ENCODE measurements around the gene COLEC12. TPM values are rescaled to one million over a fixed set of nuclear protein-coding genes. Genes with fewer than 3 reads are reported as not detected.
A peak's percentile ranks its signal among the peaks of the same experiment; 100 is the strongest.

Gene COLEC12
- total and polyA plus RNA-seq, 2 experiments from 2014 or later: 19.4 to 25.9 TPM

- Histone ChIP-seq H3K79me2 (ENCODE audit: insufficient read depth) (no peaks in the 10 kb centered on the region), H3K27me3 (replicated peaks; ENCODE audit: insufficient read depth) (no peaks in the 10 kb centered on the region), H3K4me3 (no peak overlapping the region), H2AFZ (no peak overlapping the region), H3K9ac (no peak overlapping the region), H3K9me2 (ENCODE audit: insufficient read depth) (no peaks in the 10 kb centered on the region), H3K9me3 (ENCODE audit: low read depth) (no peaks in the 10 kb centered on the region), H3F3A (ENCODE audit: insufficient read depth) (no peaks in the 10 kb centered on the region; the same call in 1 of the 2 replicates), H3K36me3 (ENCODE audit: low read depth) (no peaks in the 10 kb centered on the region), H4K20me1 (ENCODE audit: insufficient read depth) (no peaks in the 10 kb centered on the region), H3K27ac (no peak overlapping the region), H3K4me1 (ENCODE audit: insufficient read depth) (0 out of 2 replicates have a peak, but pooled peaks cover 11% of the 10 kb centered on the region), H3K4me2 (ENCODE audit: unreplicated experiment) (no peak overlapping the region)
- in situ Hi-C loops (cut with MboI): no loop called here
- 88 to 96% methylated on average over 1 of the region's 1 CpG for WGBS, 2 experiments (ENCODE audit: low coverage in 1 of 2, low lambda C conversion rate in 2 of 2, missing lambda C conversion rate in 2 of 2)
- TF ChIP-seq EZH2phosphoT487 (IDR thresholded peaks at IDR 0.05; ENCODE audit: insufficient read depth, low read depth): no peak
- TF ChIP-seq EZH2 (IDR thresholded peaks at IDR 0.05; ENCODE audit: insufficient read depth, poor library complexity, severe bottlenecking): no peak
- no peak for DNase-seq
Measured at GRCh38 chr18:326846-327245, 173.7 kb downstream of the COLEC12 start.

- no peak overlapping the region for H2AFZ ChIP-seq
- 0 out of 2 replicates have a peak, but pooled peaks cover 11% of the 10 kb centered on the region for H3K4me1 ChIP-seq (ENCODE audit: insufficient read depth)
- TF ChIP-seq EZH2phosphoT487 (IDR thresholded peaks at IDR 0.05; ENCODE audit: insufficient read depth, low read depth) (no peak), EZH2 (IDR thresholded peaks at IDR 0.05; ENCODE audit: insufficient read depth, poor library complexity, severe bottlenecking) (no peak)
- peak overlapping the region; percentile 19 for H3K4me2 ChIP-seq (ENCODE audit: unreplicated experiment)
- no peaks in the 10 kb centered on the region; the same call in 1 of the 2 replicates for H3F3A ChIP-seq (ENCODE audit: insufficient read depth)
- H3K9ac ChIP-seq: peak overlapping the region; percentile 6; the same call in 1 of the 2 replicates
- no peaks in the 10 kb centered on the region for H4K20me1 ChIP-seq (ENCODE audit: insufficient read depth)
- no peaks in the 10 kb centered on the region; the same call in 1 of the 2 replicates for H3K36me3 ChIP-seq (ENCODE audit: low read depth)
- 0 out of 2 replicates have a peak overlapping the region, but pooled peaks have one; percentile 2 for H3K4me3 ChIP-seq
- no peaks in the 10 kb centered on the region for H3K9me2 ChIP-seq (ENCODE audit: insufficient read depth)
- H3K27ac ChIP-seq: no peak overlapping the region
- DNase-seq: peak; percentile 66
- H3K27me3 ChIP-seq (replicated peaks; ENCODE audit: insufficient read depth): no peaks in the 10 kb centered on the region
- H3K79me2 ChIP-seq (ENCODE audit: insufficient read depth): no peaks in the 10 kb centered on the region
- no peaks in the 10 kb centered on the region for H3K9me3 ChIP-seq (ENCODE audit: low read depth)
- 39 to 48% methylated on average over 2 of the region's 2 CpGs for WGBS, 2 experiments (ENCODE audit: low coverage in 1 of 2, low lambda C conversion rate in 2 of 2, missing lambda C conversion rate in 2 of 2)
- in situ Hi-C loops (cut with MboI): no loop called here
Measured at GRCh38 chr18:323253-323622, 177.3 kb downstream of the COLEC12 start.

DNA sequence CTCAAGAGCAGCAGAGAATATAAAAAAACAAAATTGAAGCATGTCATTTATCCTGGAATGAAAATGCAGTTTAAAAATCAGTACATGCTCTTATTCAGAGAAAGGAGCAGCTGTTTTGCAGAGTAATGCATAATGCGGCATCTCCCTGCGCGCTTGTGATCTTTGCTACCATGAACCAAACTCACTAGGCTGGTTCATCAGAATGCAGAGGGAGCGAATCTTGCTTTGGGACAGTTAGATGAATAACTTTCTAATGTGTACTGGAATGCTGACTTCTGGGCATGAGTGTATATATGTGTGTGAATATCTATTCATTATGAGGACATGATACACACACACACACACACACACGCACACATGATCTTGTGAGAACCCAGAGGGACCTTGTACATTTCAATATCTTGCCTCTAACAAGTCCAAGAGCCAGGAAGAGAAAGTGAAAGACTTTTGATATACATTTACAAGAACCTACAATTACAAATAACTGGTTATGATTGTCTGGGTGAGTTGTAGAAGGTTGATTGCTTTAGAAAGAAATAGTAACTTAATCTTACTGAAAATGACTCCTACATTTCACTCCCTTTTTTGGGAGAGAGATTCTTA lies 178.5 kb downstream of the COLEC12 start:
- Histone ChIP-seq H3K4me3 (no peak overlapping the region), H4K20me1 (ENCODE audit: insufficient read depth) (no peaks in the 10 kb centered on the region), H3K4me2 (ENCODE audit: unreplicated experiment) (no peak overlapping the region), H3K9me2 (ENCODE audit: insufficient read depth) (no peaks in the 10 kb centered on the region), H3K4me1 (ENCODE audit: insufficient read depth) (0 out of 2 replicates have a peak, but pooled peaks cover 11% of the 10 kb centered on the region), H3K9ac (no peak overlapping the region), H2AFZ (no peak overlapping the region), H3K79me2 (ENCODE audit: insufficient read depth) (no peaks in the 10 kb centered on the region), H3K36me3 (ENCODE audit: low read depth) (no peaks in the 10 kb centered on the region; the same call in 1 of the 2 replicates), H3K9me3 (ENCODE audit: low read depth) (no peaks in the 10 kb centered on the region), H3K27me3 (replicated peaks; ENCODE audit: insufficient read depth) (no peaks in the 10 kb centered on the region), H3F3A (ENCODE audit: insufficient read depth) (no peaks in the 10 kb centered on the region; the same call in 1 of the 2 replicates), H3K27ac (no peak overlapping the region)
- no peak for DNase-seq
- 96 to 97% methylated on average over 5 of the region's 5 CpGs for WGBS, 2 experiments (ENCODE audit: low coverage in 1 of 2, low lambda C conversion rate in 2 of 2, missing lambda C conversion rate in 2 of 2)
- in situ Hi-C loops (cut with MboI): no loop called here
- no peak for TF ChIP-seq EZH2 (IDR thresholded peaks at IDR 0.05; ENCODE audit: insufficient read depth, poor library complexity, severe bottlenecking)
- TF ChIP-seq EZH2phosphoT487 (IDR thresholded peaks at IDR 0.05; ENCODE audit: insufficient read depth, low read depth): no peak

- H3K4me1 ChIP-seq (ENCODE audit: insufficient read depth): 0 out of 2 replicates have a peak, but pooled peaks cover 11% of the 10 kb centered on the region
- WGBS, 2 experiments (ENCODE audit: low coverage in 1 of 2, low lambda C conversion rate in 2 of 2, missing lambda C conversion rate in 2 of 2): 90 to 94% methylated on average over 1 of the region's 1 CpG
- no peaks in the 10 kb centered on the region; the same call in 1 of the 2 replicates for H3K36me3 ChIP-seq (ENCODE audit: low read depth)
- no peaks in the 10 kb centered on the region for H3K79me2 ChIP-seq (ENCODE audit: insufficient read depth)
- no peaks in the 10 kb centered on the region for H4K20me1 ChIP-seq (ENCODE audit: insufficient read depth)
- H3K27ac ChIP-seq: no peak overlapping the region
- H3K27me3 ChIP-seq (replicated peaks; ENCODE audit: insufficient read depth): no peaks in the 10 kb centered on the region
- no peaks in the 10 kb centered on the region; the same call in 1 of the 2 replicates for H3F3A ChIP-seq (ENCODE audit: insufficient read depth)
- H3K4me3 ChIP-seq: no peak overlapping the region
- no peak overlapping the region for H2AFZ ChIP-seq
- TF ChIP-seq EZH2phosphoT487 (IDR thresholded peaks at IDR 0.05; ENCODE audit: insufficient read depth, low read depth) (no peak), EZH2 (IDR thresholded peaks at IDR 0.05; ENCODE audit: insufficient read depth, poor library complexity, severe bottlenecking) (no peak)
- in situ Hi-C loops (cut with MboI): no loop called here
- H3K9me2 ChIP-seq (ENCODE audit: insufficient read depth): no peaks in the 10 kb centered on the region
- H3K9me3 ChIP-seq (ENCODE audit: low read depth): no peaks in the 10 kb centered on the region
- no peak overlapping the region for H3K9ac ChIP-seq
- no peak overlapping the region for H3K4me2 ChIP-seq (ENCODE audit: unreplicated experiment)
- no peak for DNase-seq
Measured at GRCh38 chr18:320155-320554, 180.3 kb downstream of the COLEC12 start.

All from GM23248 (cell line).